ENCODE results near the gene FUT4.
"Not testable (repeated sequence)": the region's sequence is repeated elsewhere in the genome, so short reads cannot be mapped to it uniquely, and the experiment has no call there.

Gene FUT4

GRCh38 chr11:94568200-94568599 is 24.5 kb downstream of the FUT4 start:
- no peak for DNase-seq

DNA sequence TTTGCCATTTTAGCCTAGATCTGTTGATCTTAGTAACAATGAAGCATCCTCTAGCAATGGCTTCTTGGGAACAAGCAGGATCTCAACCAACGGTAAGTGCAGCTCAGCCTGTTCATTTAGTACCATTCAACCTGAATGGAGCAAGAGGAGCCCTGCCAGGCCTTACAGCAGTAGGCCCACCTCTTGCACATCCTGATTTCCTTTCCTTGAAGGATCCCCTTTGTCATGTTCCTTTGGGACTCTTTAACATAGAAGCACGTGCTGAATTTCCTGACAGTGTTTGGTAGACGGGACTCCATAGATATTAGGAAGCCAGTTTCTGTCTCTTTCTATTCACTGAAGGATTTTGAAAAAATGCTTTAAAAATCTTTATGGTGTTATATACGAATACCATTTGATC is 25.0 kb downstream of the FUT4 start:
- DNase-seq: no peak

DNA sequence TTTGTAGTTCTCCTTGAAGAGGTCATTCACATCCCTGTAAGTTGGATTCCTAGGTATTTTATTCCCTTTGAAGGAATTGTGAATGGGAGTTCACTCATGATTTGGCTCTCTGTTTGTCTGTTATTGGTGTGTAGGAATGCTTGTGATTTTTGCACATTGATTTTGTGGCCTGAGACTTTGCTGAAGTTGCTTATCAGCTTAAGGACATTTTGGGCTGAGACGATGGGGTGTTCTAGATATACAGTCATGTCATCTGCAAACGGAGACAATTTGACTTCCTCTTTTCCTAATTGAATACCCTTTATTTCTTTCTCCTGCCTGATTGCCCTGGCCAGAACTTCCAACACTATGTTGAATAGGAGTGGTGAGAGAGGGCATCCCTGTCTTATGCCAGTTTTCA is 29.3 kb downstream of the FUT4 start:
- not testable (repeated sequence) for DNase-seq

DNA sequence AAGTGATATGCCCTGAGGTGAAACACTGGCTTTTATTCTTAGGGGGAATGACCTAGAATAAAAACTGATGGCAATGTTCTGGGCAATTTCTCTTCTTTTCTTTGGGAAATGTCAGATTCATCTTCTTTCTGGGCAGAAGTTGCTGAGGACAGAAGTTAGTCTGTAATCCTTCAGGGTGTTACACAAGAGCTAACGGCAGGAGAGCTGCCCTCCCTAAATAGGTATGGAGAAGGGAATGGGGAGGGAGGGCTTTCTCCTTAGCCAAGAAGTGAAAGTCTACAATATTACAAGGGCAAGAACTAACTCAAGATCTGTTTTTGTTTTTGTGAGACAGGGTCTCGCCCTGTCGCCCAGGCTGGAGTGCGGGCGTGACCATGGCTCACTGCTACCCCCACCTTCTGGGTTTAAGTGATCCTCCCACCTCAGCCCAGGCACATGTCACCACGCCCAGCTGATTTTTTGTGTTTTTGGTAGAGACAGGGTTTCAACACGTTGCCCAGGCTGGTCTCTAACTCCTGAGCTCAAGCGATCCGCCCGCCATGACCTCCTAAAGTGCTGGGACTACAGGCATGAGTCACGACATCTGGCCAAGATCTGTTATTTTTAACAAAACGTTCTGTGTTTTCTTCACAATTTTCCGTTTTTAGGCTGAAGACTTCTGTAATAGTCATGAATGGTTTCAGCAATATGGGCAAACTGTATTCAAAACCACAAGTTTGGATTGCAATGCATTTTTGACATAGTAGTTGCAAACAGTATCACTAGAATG is 30.7 kb downstream of the FUT4 start:
- DNase-seq: no peak

DNA sequence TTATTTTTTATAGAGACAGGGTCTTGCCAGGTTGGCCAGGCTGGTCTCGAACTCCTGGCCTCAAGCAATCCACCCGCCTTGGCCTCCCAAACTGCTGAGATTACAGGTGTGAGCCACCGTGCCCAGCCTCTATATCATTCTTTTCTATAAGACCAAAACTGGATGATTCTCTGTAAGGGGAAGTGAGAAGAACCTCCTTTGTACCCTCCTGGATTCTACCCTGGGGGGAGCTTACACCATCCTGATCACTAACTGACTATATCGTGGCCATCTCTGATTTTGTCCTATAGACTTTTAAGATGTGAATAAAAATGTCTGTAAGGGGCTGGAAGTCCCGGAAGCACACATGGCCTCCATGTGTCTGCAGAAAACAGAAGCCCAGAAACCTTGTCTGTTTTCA is 32.6 kb downstream of the FUT4 start:
- no peak for DNase-seq

DNA sequence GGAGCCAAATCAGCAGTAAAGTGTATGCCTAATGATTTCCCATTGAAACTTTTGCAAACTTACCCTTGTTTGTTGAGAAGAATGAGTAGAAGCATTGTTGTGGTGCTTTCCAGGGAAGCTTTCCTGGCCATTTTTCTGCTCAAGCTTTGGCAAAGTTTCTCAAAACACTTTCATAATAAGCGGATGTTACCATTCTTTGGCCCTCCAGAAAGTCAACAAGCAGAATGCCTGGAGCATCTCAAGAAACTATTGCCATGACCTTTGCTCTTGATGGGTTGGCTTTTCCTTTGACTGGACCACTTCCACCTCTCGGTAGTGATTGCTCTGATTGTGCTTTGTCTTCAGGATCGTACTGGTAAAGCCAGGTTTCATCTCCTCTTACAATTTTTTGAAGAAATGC is 34.1 kb downstream of the FUT4 start:
- DNase-seq: no peak

GRCh38 chr11:94581926-94582325 is 38.2 kb downstream of the FUT4 start:
- no peak for DNase-seq

DNA sequence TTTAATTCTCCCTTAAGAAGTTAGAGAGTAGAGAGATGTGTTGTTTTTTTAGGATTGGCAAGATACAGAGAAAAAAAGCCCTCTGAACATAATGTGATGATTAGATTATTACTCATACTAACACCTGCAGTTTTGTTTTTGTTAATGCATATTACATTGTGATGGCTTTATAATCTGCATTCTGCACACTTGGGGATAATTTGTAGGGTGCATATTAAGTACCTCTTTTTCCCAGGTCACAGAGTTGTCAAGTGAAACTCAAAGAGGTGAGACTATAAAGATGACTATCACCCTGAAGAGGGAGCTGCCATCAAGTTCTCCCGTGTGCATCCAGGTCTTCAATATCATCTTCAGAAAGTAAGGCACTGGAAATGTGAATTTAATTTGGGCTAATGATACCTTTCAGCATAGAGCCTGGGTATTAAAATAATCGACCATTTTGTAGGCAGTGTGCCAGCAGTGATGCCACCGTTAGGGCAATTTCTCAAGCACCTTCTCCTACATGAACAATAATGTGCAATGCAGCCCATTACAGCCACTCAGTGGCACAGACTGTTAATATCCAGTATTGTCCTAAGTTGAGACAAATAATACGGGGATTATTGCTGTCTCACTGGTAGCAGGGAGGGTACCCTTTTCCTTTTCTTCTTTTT is 39.6 kb downstream of the FUT4 start:
- no peak for DNase-seq

DNA sequence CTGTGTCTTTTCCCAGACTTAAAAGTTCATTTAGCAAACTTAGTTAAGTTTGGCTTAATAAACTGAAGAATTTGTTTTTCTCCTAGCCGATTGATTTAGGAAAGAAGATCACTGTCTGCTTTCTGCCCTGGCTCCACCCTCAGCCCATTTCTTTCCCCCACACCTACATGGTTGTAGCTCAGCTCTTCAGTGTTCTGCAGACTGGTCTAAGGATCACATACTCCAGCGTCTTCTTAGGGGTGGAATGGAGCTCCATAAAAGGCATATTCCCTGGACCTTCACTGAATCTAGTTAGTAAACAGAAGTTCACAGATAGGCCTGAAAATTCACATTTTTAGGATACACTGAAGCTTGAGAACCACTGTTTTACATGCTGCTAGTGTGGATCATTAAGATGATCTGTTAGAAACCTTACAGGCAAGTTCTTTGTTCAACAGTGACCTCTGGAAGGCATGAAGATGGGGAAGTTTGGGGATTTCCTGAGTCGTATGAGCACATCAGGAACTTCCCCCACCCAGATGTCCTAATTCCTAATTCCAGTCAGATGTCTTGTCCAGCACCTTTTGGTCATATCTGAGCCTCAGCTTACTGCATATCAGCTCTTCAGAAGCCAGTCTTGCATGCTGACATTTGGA is 40.3 kb downstream of the FUT4 start:
- peak; percentile 9 for DNase-seq

GRCh38 chr11:94584978-94585377 is 41.3 kb downstream of the FUT4 start:
- DNase-seq: no peak

DNA sequence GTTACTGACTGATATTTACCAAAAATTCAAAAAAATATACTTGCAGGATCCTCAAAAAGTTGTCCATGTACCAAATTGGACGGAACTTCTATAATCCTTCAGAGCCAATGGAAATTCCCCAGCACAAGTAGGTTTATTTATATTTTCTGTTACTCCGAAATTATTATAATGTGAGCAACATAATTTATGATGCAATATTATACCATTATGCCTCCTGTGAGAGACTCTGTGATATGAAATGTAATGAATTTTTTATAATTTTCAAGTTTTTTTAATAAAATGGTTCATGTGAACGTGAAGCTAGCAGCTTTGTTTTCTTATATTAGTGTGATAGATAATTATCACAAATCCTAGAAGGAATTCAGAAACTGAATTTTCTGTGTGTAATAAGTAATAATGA is 41.7 kb downstream of the FUT4 start:
- DNase-seq: no peak

GRCh38 chr11:94586546-94586945 is 42.8 kb downstream of the FUT4 start:
- no peak for DNase-seq

GRCh38 chr11:94586978-94587377 is 43.3 kb downstream of the FUT4 start:
- DNase-seq: no peak

DNA sequence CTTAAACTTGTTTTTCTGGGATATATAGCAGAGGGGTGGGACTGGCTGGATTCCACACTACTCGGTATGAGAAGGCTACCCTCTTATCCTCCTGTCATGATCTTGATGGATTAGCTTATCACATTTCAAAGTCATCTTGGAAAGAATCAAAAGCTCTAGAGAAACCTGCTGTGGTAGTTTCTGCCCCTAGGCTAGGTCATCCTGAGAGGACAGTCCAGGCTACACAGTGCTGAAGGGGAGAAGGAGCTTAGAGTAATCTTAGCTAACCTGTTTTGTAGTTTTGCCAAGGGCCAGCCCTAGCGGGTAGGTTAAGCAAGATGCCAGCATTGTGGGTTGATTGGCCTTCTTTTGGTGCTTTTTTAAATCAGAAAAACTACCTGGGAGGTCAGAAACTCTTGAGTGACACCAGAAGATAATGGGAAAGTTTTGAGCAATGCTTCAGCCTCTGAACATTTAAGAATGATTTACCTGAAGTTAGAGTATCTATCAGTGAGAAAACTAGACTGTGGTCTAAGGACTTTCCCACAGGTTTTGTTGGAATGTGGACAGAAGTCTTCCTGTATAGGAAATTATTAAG is 44.7 kb downstream of the FUT4 start:
- DNase-seq: no peak

DNA sequence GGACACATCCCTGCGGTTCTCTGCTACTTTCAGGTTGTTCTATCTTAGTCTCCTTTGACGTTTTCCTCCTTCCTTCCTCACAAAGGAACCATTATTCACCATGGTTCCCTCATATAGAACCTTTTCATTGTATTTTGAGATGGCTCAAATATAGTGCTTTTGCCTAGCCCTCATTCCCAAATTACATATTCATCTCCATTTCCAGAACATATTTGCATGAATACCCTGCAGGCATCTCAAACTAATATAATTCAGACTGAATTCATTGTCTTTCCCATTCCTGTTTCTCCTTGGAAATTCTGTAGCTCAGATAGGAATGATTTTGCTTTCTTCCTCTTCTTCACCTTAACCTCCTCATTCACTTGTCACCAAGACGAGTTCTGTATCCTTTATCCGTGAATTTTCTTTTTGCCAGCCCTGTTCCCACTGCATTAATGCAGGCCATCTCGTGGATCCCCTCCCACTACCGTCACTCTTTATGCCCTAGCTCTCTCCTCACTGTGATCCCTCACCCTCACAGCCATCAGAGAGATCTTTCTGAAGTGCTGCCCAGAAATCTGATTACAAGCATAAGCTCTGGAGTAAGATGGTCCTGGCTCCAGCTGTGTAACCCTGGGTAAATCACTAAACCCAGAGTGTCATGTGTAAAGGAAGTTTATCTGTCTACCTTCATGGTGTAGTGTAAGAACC is 46.8 kb downstream of the FUT4 start:
- no peak for DNase-seq

DNA sequence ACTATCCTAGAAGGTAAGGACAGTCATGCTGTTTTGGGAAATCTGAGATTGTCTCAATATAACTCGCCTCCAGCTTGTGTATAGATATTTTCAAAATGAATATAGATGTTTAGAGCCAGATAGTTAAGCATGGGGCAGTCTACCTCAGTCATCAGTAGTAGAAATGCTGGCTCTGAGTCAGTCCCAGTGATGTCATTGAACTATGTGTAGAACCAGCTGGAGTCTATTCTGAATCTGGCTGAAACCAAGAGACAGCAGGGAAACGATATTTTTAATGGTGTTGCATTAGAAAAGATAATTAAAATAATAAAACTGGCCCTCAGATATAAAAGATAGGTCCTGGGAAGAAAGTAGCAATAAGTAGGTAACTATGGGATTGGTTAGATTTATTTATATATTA is 49.3 kb downstream of the FUT4 start:
- DNase-seq: no peak

GRCh38 chr11:94595076-94595475 is 51.4 kb downstream of the FUT4 start:
- DNase-seq: no peak

DNA sequence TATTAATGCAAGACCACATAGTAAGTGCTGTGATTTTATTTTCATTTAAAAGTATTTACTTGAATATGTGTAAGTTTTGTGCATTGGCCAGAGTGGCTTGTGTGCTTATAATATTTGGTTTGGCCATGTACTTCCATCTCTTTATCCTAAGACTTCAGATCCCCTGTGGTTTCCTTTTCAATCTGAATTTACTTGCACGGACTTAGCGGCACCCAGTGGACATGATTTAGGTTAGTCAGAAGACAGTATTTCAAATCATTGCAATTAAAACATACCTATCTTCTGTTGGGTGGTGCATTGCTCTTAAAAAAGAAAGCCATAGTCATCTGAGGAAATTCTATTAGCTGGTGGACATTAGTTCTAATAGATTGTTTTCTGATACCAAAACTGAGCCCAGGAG is 54.2 kb downstream of the FUT4 start:
- DNase-seq: no peak
